GM21737 (cell line): ENCODE results near the gene NLRC4.
A peak's percentile ranks its signal among the peaks of the same experiment; 100 is the strongest.
"Not testable (repeated sequence)": the region's sequence is repeated elsewhere in the genome, so short reads cannot be mapped to it uniquely, and the experiment has no call there.

Source experiments
- ATAC-seq: cut with Tn5 transposase; IDR thresholded peaks from one replicate; pipeline ENCODE4 v1.9.1; 2021; ENCODE audit warnings: mild to moderate bottlenecking, moderate library complexity; ENCODE audit not compliant: unreplicated experiment

NLRC4 gene

GRCh38 chr2:32264422-32265105 is at the start of gene NLRC4:
NLRC4 (minus strand) TSS chr2:32264886; CDS start chr2:32256775, 8,111 bp downstream.
- ATAC-seq, result peak; percentile 87

GRCh38 chr2:32310577-32310976 is 45.9 kb upstream of the NLRC4 start:
- ATAC-seq, result no peak

- ATAC-seq, result not testable (repeated sequence)
These were observed 29.4 kb upstream of the NLRC4 start for GRCh38 chr2:32293966-32294562.

GRCh38 chr2:32293493-32293892 is 28.8 kb upstream of the NLRC4 start:
- ATAC-seq, result not testable (repeated sequence)

- ATAC-seq, result no peak
These were observed 27.1 kb upstream of the NLRC4 start for GRCh38 chr2:32291746-32292145.

- no peak for ATAC-seq
These were observed 25.3 kb upstream of the NLRC4 start for GRCh38 chr2:32290000-32290339.

GRCh38 chr2:32289165-32289999 is 24.7 kb upstream of the NLRC4 start:
- no peak for ATAC-seq

GRCh38 chr2:32284321-32284720 is 19.6 kb upstream of the NLRC4 start:
- no peak for ATAC-seq

- ATAC-seq, result no peak
These were observed 13.8 kb upstream of the NLRC4 start for GRCh38 chr2:32278478-32278853.

- peak; percentile 99 for ATAC-seq
These were observed 13.2 kb upstream of the NLRC4 start, which contains the start of gene YIPF4 for GRCh38 chr2:32277674-32278477. YIPF4 (plus strand) TSS chr2:32277904; CDS start chr2:32278156, 252 bp downstream.

- no peak for ATAC-seq
These were observed 12.6 kb upstream of the NLRC4 start for GRCh38 chr2:32277363-32277673.

- ATAC-seq, result not testable (repeated sequence)
These were observed 11.1 kb upstream of the NLRC4 start for GRCh38 chr2:32275790-32276189.

GRCh38 chr2:32274289-32274688 is 9.6 kb upstream of the NLRC4 start:
- ATAC-seq, result no peak

GRCh38 chr2:32272279-32272678 is 7.6 kb upstream of the NLRC4 start:
- no peak for ATAC-seq

- ATAC-seq, result no peak
These were observed 6.4 kb upstream of the NLRC4 start for GRCh38 chr2:32271063-32271462.

GRCh38 chr2:32262105-32262504 is 2.6 kb downstream of the NLRC4 start:
- no peak for ATAC-seq

- no peak for ATAC-seq
These were observed 4.3 kb downstream of the NLRC4 start for GRCh38 chr2:32260376-32260775.

- no peak for ATAC-seq
These were observed 6.4 kb downstream of the NLRC4 start for GRCh38 chr2:32258242-32258641.

GRCh38 chr2:32250290-32250689 is 14.4 kb downstream of the NLRC4 start:
- ATAC-seq, result no peak

GRCh38 chr2:32249731-32250236 is 14.9 kb downstream of the NLRC4 start:
- ATAC-seq, result no peak

GRCh38 chr2:32248299-32248698 is 16.4 kb downstream of the NLRC4 start:
- no peak for ATAC-seq
